SK-N-MC (cell line): ENCODE data around the gene NARF.

Source experiments
- EZH2 ChIP-seq: fragments of 200-600 bp; sonication (generic); IDR thresholded peaks from one replicate; pipeline ENCODE4 v1.6.1; 2017; ENCODE audit warnings: antibody characterized with exemption
- FOXP2 ChIP-seq: optimal IDR thresholded peaks from 2 replicates; pipeline ENCODE3; 2011; ENCODE audit warnings: mild to moderate bottlenecking, moderate library complexity; ENCODE audit not compliant: insufficient read depth; ENCODE audit errors: extremely low read length, control extremely low read depth
- POLR2AphosphoS5 ChIP-seq: IDR thresholded peaks from 2 replicates; pipeline ENCODE4 v1.6.1; 2012; ENCODE audit warnings: mild to moderate bottlenecking, low read depth, low read length, borderline replicate concordance

DNA sequence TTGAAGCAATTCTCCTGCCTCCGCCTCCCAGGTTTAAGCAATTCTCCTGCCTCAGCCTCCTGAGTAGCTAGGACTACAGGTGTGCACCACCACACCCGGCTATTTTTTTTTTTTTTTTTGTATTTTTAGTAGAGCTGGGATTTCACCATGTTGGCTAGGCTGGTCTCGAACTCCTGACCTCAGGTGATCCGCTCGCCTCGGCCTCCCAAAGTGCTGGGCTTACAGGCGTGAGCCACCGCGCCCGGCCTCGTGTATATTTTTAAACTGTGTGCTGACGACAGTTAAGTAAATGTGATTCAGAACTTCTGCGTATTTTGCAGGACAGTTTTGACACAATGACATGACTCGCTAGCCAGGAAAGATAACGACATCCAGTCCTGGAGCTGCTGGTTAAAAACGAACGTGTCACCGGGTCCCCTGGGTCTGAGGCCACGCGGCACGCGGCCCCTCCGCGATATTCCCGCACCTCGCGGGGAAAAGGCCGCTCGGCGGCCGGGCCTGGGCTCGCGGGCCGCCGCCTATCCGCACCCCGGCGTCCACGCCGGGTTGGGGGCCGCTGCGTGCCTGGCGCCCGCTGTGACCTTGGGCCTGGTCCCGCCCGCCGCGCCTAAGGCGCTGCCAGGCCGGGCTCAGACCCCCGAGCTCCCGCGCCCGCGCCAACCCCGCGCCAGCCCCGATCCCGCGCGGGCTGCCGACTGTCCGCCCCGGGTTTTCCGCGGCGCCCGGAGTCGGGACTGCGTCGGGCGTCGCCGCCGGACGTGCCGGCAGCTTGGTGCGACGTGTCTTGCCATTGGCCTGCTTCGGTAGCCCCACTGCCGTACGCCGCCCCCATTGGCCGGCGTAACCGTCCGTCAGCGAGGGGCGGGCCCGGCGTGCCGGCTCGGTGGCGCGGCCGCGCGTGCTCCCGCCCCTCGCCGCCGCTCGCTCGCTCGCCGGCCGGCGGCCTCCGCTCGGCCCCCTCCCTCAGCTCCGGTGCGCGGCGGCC is 60.6 kb downstream of the NARF start, which contains the start of gene FOXK2:
- TF ChIP-seq EZH2 (no peak), POLR2AphosphoS5 (no peak), FOXP2 (no peak)
